Transverse colon (tissue), 4 donors: ENCODE data around the gene NFATC4. TPM values are rescaled to one million over a fixed set of nuclear protein-coding genes. Genes with fewer than 3 reads are reported as not detected.
"Not testable (repeated sequence)": the region's sequence is repeated elsewhere in the genome, so short reads cannot be mapped to it uniquely, and the experiment has no call there.

ENCODE experiments used
- DNase-seq: peaks from one replicate; pipeline ENCODE4 v3.0.0-alpha.2; 2019
- H3K27ac ChIP-seq, 4 donors: fragments of 200-600 bp; sonication (generic); 2 replicates each; pipeline ENCODE4 v1.5.1; 2016 to 2018; ENCODE audit warnings: inconsistent platforms in 4 of 4
- H3K27me3 ChIP-seq: fragments of 200-600 bp; sonication (generic); 2 replicates; pipeline ENCODE4 v1.5.1; 2017; ENCODE audit warnings: inconsistent platforms
- H3K36me3 ChIP-seq, 4 donors: fragments of 200-600 bp; sonication (generic); 2 replicates each; pipeline ENCODE4 v1.5.1; 2017 to 2019; ENCODE audit warnings: inconsistent platforms in 4 of 4
- H3K4me1 ChIP-seq, 4 donors: fragments of 200-600 bp; sonication (generic); 2 replicates each; pipeline ENCODE4 v1.5.1; 2017 to 2020; ENCODE audit warnings: inconsistent platforms in 4 of 4
- H3K4me3 ChIP-seq, 4 donors: fragments of 200-600 bp; sonication (generic); 1 replicate in 1 of 4; 2 replicates in 3 of 4; pipeline versions ENCODE4 v1.5.1 to v1.6.1; 2017 to 2019; ENCODE audit warnings: inconsistent platforms in 4 of 4
- H3K9me3 ChIP-seq, 2 donors: fragments of 200-600 bp; sonication (generic); 2 replicates each; pipeline ENCODE4 v1.5.1; 2017 to 2019; ENCODE audit warnings: inconsistent platforms in 2 of 2
- CTCF ChIP-seq, 5 experiments: fragments of 200-600 bp in 3 of 5; fragments of 450-650 bp in 2 of 5; sonication (generic) in 3 of 5; IDR thresholded peaks; 1 replicate in 2 of 5; 2 replicates in 3 of 5; pipeline ENCODE4 v1.5.1; 2016 to 2017; ENCODE audit warnings: antibody characterized with exemption in 5 of 5, inconsistent platforms in 3 of 5, mild to moderate bottlenecking in 2 of 5, moderate library complexity in 1 of 5
- EP300 ChIP-seq: sonication (generic); formaldehyde crosslinking; IDR thresholded peaks from one replicate; pipeline ENCODE4 v1.6.1; 2017; ENCODE audit warnings: antibody characterized with exemption, low read depth
- POLR2A ChIP-seq: fragments of 450-650 bp; IDR thresholded peaks from one replicate; pipeline ENCODE4 v1.6.1; 2016; ENCODE audit warnings: antibody characterized with exemption, mild to moderate bottlenecking, moderate library complexity
- POLR2AphosphoS5 ChIP-seq, 3 donors: sonication (generic); formaldehyde crosslinking; IDR thresholded peaks; one replicate each; pipeline ENCODE4 v1.6.1; 2016; ENCODE audit warnings: antibody characterized with exemption in 3 of 3
- WGBS, 2 donors: methylation state at CpG; one replicate each; pipeline ENCODE4 v1.1.5; 2018; ENCODE audit warnings: low coverage in 1 of 2; 5-methylcytosine and 5-hydroxymethylcytosine counted together
- in situ Hi-C, 4 donors: fragments of 200-750 bp; cut with MboI; loops; one replicate each; pipeline versions ENCODE4 v1.15.0 to v1.15.1; 2017; ENCODE audit warnings: low sequenced_read_pairs in 3 of 4, low pct_ligation_motif_present in 1 of 4, low pct_unique_long_range_greater_than_20kb in 1 of 4
- intact Hi-C: fragments of 100-400 bp; cut with DNase I; formaldehyde crosslinking; loops from one replicate; pipeline ENCODE4 v1.15.1; 2023; ENCODE audit warnings: low total_unique reads
- total RNA-seq, 4 donors: library from RNA; depleted of rRNA; stranded (reverse); fragments of >200 nt; gene quantifications; one replicate each; pipeline ENCODE4 v1.1.0, GENCODE V29; 2016

The NFATC4 gene
- total RNA-seq, 4 donors from 2014 or later, result 13.4 to 58.0 (median 20.9) TPM

- 24 to 71% methylated on average over 1 to 4 of the region's 4 CpGs for WGBS, 2 donors
- no peak for DNase-seq
- H3K27ac ChIP-seq, result no peak overlapping the region
These were observed 16.5 kb upstream of the NFATC4 start for GRCh38 chr14:24351517-24351916.

GRCh38 chr14:24353559-24354481 is 14.2 kb upstream of the NFATC4 start:
- TF ChIP-seq CTCF (IDR thresholded peaks at IDR 0.05) (no peak), POLR2AphosphoS5 (IDR thresholded peaks at IDR 0.05) (peak in 1 of 3 donors; percentile 23)
- peaks cover 4% of the 10 kb centered on the region for H3K27me3 ChIP-seq
- 70 to 86% methylated on average over 3 to 5 of the region's 5 CpGs for WGBS, 2 donors
- H3K9me3 ChIP-seq, result no peaks in the 10 kb centered on the region
- no peaks in the 10 kb centered on the region for H3K36me3 ChIP-seq
- H3K4me3 ChIP-seq, result no peak overlapping the region
- in situ Hi-C loops, result no loop called here
- peak; percentile 65 for DNase-seq
- H3K4me1 ChIP-seq, result peaks cover 0 to 15% (median 0%) of the 10 kb centered on the region in 4 donors
- H3K27ac ChIP-seq, result peak overlapping the region in 3 of 4 donors; percentile 50 to 62 (median 61)
- intact Hi-C loops, result no loop called here

More at GRCh38 chr14:24351517-24351916, 16.5 kb upstream of the NFATC4 start:
- Histone ChIP-seq H3K9me3 (no peaks in the 10 kb centered on the region), H3K4me1 (peaks cover 0 to 15% (median 0%) of the 10 kb centered on the region in 4 donors), H3K4me3 (no peak overlapping the region), H3K36me3 (no peaks in the 10 kb centered on the region), H3K27me3 (peaks cover 4% of the 10 kb centered on the region)
- intact Hi-C loops, result no loop called here
- TF ChIP-seq POLR2AphosphoS5 (IDR thresholded peaks at IDR 0.05) (no peak), CTCF (IDR thresholded peaks at IDR 0.05) (no peak), POLR2A (no peak), EP300 (no peak)
- in situ Hi-C loops, result no loop called here

DNA sequence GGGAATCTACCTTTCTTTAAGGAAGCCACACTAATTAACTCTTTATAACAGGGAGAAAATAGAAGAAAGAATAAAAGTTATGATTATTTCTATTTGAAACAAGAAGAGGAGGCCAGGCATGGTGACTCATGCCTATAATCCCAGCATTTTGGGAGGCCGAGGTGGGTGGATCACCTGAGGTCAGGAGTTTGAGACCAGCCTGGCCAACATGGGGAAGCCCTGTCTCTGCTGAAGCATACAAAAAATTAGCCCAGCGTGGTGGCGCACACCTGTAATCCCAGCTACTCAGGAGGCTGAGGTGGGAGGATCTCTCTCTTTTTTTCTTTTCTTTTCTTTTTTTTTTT is 13.5 kb upstream of the NFATC4 start:
- Histone ChIP-seq H3K27ac (peak overlapping the region in 3 of 4 donors; percentile 50 to 61 (median 52)), H3K4me1 (peaks cover 0 to 15% (median 0%) of the 10 kb centered on the region in 4 donors)
- DNase-seq, H3K4me3 ChIP-seq, H3K9me3 ChIP-seq, in situ Hi-C loops, H3K36me3 ChIP-seq, H3K27me3 ChIP-seq, intact Hi-C loops: not testable (repeated sequence)
- WGBS, 2 donors, result 82 to 89% methylated on average over 3 of the region's 3 CpGs

DNA sequence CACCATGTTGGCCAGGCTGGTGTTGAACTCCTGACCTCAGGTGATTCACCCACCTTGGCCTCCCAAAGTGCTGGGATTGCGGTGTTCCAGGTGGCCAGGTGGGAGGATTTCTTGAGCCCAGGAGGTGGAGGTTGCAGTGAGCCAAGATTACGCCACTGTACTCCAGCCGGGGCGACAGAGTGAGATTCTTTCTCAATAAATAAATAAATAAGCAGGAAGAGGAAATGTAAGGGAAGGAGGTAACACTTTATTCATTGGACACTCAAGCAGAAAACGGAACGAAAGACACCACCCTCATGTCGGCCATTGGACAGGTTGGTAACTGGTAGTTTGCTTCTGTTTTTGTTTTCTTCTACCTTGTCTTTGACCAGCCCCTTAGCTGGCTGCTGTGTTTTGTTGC is 13.0 kb upstream of the NFATC4 start:
- peaks cover 0 to 15% (median 0%) of the 10 kb centered on the region in 4 donors for H3K4me1 ChIP-seq
- H3K36me3 ChIP-seq, result no peaks in the 10 kb centered on the region
- 83 to 92% methylated on average over 6 to 7 of the region's 7 CpGs for WGBS, 2 donors
- no peak for TF ChIP-seq POLR2AphosphoS5 (IDR thresholded peaks at IDR 0.05)
- no peak for TF ChIP-seq POLR2A
- no peak for TF ChIP-seq EP300
- no peak for TF ChIP-seq CTCF (IDR thresholded peaks at IDR 0.05)
- in situ Hi-C loops (no loop called here), intact Hi-C loops (no loop called here)
- peak overlapping the region in 1 of 4 donors; percentile 52 for H3K27ac ChIP-seq
- no peak overlapping the region for H3K4me3 ChIP-seq
- peaks cover under 1% of the 10 kb centered on the region for H3K27me3 ChIP-seq
- DNase-seq, result no peak
- H3K9me3 ChIP-seq, result no peaks in the 10 kb centered on the region
